ENCODE measurements around the gene PRKCE.

GRCh38 chr2:45833301-45833967 is 182.0 kb downstream of the PRKCE start:
- TF ChIP-seq CTCF (IDR thresholded peaks at IDR 0.05), result no peak
- TF ChIP-seq POLR2A (IDR thresholded peaks at IDR 0.05), result no peak
